ENCODE results near the gene NLRP9. TPM values are rescaled to one million over a fixed set of nuclear protein-coding genes. Genes with fewer than 3 reads are reported as not detected.
"Not testable (repeated sequence)": the region's sequence is repeated elsewhere in the genome, so short reads cannot be mapped to it uniquely, and the experiment has no call there.

The NLRP9 gene
- total RNA-seq, 3 donors from 2014 or later (not counting 1 experiment from before 2014, with no cell fraction given) = not detected

DNA sequence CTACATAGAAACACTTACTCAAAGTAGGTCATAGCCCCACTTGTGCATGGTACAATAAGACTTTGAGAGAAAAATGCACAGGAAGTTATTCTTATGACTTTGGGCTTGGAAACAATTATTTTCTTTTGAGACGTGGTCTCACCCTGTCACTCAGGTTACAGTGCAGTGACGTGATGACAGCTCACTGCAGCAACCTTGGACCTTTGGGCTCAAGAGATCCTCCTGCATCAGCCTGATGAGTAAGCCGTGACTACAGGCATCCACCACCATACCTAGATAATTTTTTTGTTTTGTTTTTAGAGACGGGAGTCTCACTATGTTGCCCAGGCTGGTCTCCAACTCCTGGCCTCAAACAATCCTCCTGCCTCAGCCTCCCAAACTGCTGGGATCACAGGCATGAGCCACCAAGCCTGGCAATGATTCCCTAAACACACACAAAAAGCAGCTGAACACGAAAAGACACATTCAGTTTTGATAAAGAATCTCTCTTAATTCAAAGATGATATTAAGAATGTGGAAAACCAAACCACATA, 17.9 kb downstream of the NLRP9 start:
- no peaks in the 10 kb centered on the region for H3K36me3 ChIP-seq (ENCODE audit: control insufficient read depth, insufficient read depth, low read length)
- H3K27me3 Mint-ChIP-seq (ENCODE audit: low read depth in 2 of 2) = peaks cover 23 to 38% of the 10 kb centered on the region in 2 donors
- no peaks in the 10 kb centered on the region for H3K4me1 Mint-ChIP-seq
- intact Hi-C loops (cut with micrococcal nuclease) = no loop called here
- no peak overlapping the region for H3K4me3 ChIP-seq (ENCODE audit: low read length)
- DNase-seq (no peak), ATAC-seq (no peak)
- H3K36me3 Mint-ChIP-seq = peaks cover 7% of the 10 kb centered on the region
- H3K9me3 ChIP-seq (ENCODE audit: control insufficient read depth, insufficient read depth, low read length) = no peaks in the 10 kb centered on the region
- H3K9me3 Mint-ChIP-seq = peaks cover 2 to 3% of the 10 kb centered on the region in 2 donors
- H3K27me3 ChIP-seq (ENCODE audit: control insufficient read depth, insufficient read depth, low read length) = peaks cover 4% of the 10 kb centered on the region
- H3K4me1 ChIP-seq (ENCODE audit: control insufficient read depth, insufficient read depth, low read length) = no peaks in the 10 kb centered on the region
- no peak overlapping the region for H3K4me3 Mint-ChIP-seq
- TF ChIP-seq, protein P1, sequence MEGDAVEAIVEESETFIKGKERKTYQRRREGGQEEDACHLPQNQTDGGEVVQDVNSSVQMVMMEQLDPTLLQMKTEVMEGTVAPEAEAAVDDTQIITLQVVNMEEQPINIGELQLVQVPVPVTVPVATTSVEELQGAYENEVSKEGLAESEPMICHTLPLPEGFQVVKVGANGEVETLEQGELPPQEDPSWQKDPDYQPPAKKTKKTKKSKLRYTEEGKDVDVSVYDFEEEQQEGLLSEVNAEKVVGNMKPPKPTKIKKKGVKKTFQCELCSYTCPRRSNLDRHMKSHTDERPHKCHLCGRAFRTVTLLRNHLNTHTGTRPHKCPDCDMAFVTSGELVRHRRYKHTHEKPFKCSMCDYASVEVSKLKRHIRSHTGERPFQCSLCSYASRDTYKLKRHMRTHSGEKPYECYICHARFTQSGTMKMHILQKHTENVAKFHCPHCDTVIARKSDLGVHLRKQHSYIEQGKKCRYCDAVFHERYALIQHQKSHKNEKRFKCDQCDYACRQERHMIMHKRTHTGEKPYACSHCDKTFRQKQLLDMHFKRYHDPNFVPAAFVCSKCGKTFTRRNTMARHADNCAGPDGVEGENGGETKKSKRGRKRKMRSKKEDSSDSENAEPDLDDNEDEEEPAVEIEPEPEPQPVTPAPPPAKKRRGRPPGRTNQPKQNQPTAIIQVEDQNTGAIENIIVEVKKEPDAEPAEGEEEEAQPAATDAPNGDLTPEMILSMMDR (IDR thresholded peaks at IDR 0.05) = no peak
- H3K27ac ChIP-seq (ENCODE audit: low read length) = no peak overlapping the region
- H3K27ac Mint-ChIP-seq = no peak overlapping the region
- WGBS (ENCODE audit: insufficient coverage) = 63% methylated on average over 4 of the region's 5 CpGs

DNA sequence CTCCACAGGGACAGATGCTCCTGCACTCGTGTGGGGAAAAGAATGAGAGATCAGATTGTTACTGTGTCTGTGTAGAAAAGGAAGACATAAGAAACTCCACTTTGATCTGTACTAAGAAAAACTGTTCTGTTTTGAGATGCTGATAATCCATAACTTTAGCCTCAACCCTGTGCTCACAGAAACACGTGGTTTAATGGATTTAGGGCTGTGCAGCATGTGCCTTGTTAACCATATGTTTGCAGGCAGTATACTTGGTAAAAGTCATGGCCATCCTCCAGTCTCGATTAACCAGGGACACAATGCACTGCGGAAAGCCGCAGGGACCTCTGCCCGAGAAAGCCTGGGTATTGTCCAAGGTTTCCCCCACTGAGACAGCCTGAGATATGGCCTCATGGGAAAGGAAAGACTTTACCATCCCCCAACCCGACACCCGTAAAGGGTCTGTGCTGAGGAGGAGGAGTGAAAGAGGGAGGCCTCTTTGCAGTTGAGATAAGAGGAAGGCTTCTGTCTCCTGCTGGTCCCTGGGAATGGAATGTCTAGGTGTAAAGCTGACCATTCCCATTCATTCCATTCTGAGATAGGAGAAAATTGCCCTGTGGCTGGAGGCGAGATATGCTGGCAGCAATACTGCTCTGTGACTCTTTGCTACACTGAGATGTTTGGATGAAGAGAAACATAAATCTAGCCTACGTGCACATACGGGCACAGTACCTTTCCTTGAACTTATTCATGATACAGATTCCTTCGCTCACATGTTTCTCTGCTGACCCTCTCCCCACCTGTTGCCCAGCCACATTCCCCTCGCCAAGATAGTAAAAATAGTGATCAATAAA, 20.1 kb downstream of the NLRP9 start:
- H3K36me3 Mint-ChIP-seq; H3K4me3 ChIP-seq (ENCODE audit: low read length); H3K9me3 ChIP-seq (ENCODE audit: control insufficient read depth, insufficient read depth, low read length); H3K4me1 Mint-ChIP-seq; intact Hi-C loops (cut with micrococcal nuclease); H3K27ac Mint-ChIP-seq; H3K36me3 ChIP-seq (ENCODE audit: control insufficient read depth, insufficient read depth, low read length); H3K27ac ChIP-seq (ENCODE audit: low read length); H3K9me3 Mint-ChIP-seq; ATAC-seq; H3K4me1 ChIP-seq (ENCODE audit: control insufficient read depth, insufficient read depth, low read length); H3K27me3 ChIP-seq (ENCODE audit: control insufficient read depth, insufficient read depth, low read length); DNase-seq; H3K4me3 Mint-ChIP-seq: not testable (repeated sequence)
- WGBS (ENCODE audit: insufficient coverage) = 47% methylated on average over 13 of the region's 13 CpGs
- H3K27me3 Mint-ChIP-seq (ENCODE audit: low read depth in 2 of 2) = peaks cover 23 to 36% of the 10 kb centered on the region in 2 donors

DNA sequence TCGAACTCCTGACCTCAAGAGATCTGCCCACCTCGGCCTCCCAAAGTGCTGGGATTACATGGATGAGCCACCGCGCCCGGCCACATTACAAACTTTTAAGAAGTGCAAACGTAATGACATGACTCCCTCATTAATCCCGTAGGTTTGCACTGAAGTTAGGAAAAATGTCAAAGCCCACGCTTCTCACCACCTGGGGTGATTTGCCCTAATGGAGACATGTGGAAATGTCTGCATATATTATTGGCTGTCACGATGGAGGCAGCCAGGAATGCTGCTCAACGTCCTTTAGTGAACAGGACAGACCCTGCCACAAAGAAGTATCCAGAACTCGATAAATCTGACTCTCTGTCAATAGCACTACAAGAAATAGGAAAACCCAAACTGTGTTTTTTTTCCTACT, 21.0 kb downstream of the NLRP9 start:
- DNase-seq = no peak
- Mint-ChIP-seq H3K27me3 (ENCODE audit: low read depth in 2 of 2) (peaks cover 22 to 33% of the 10 kb centered on the region in 2 donors), H3K4me3 (no peak overlapping the region), H3K27ac (no peak overlapping the region), H3K36me3 (peaks cover 7% of the 10 kb centered on the region), H3K9me3 (peaks cover 2 to 5% of the 10 kb centered on the region in 2 donors), H3K4me1 (peaks cover 0 to 6% of the 10 kb centered on the region in 2 donors)
- TF ChIP-seq, protein P1 (IDR thresholded peaks at IDR 0.05) = no peak
- H3K27ac ChIP-seq (ENCODE audit: low read length) = no peak overlapping the region
- no peaks in the 10 kb centered on the region for H3K9me3 ChIP-seq (ENCODE audit: control insufficient read depth, insufficient read depth, low read length)
- H3K36me3 ChIP-seq (ENCODE audit: control insufficient read depth, insufficient read depth, low read length) = no peaks in the 10 kb centered on the region
- no peaks in the 10 kb centered on the region for H3K4me1 ChIP-seq (ENCODE audit: control insufficient read depth, insufficient read depth, low read length)
- intact Hi-C loops (cut with micrococcal nuclease) = no loop called here
- peaks cover 8% of the 10 kb centered on the region for H3K27me3 ChIP-seq (ENCODE audit: control insufficient read depth, insufficient read depth, low read length)
- H3K4me3 ChIP-seq (ENCODE audit: low read length) = no peak overlapping the region
- 85% methylated on average over 11 of the region's 11 CpGs for WGBS (ENCODE audit: insufficient coverage)
- no peak for ATAC-seq

DNA sequence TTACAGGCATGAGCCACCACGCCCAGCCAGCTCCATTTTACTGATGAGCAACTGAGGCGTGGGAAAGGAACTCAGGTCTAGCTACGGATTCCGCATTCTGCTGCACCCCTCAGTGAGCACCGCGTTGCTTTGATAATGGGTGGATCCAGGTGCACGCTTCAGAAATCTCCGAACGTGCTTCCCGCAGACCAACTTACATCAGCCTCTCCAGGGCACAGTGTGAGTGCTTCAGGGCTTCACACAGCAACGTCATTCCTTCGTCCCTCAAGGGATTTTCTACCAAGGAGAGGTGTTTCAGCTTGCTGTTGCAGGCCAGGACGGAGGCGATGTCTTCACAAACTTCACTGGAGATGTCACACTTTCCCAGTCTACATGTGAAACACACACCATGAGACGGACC, 21.7 kb downstream of the NLRP9 start:
- DNase-seq (no peak), ATAC-seq (no peak)
- no peaks in the 10 kb centered on the region for H3K9me3 ChIP-seq (ENCODE audit: control insufficient read depth, insufficient read depth, low read length)
- no peak overlapping the region for H3K4me3 ChIP-seq (ENCODE audit: low read length)
- H3K27me3 ChIP-seq (ENCODE audit: control insufficient read depth, insufficient read depth, low read length) = peaks cover 6% of the 10 kb centered on the region
- no peak overlapping the region for H3K27ac ChIP-seq (ENCODE audit: low read length)
- TF ChIP-seq, protein P1 (IDR thresholded peaks at IDR 0.05) = no peak
- Mint-ChIP-seq H3K9me3 (peaks cover 0 to 5% of the 10 kb centered on the region in 2 donors), H3K36me3 (peaks cover under 1% of the 10 kb centered on the region), H3K4me1 (peaks cover 0 to 6% of the 10 kb centered on the region in 2 donors), H3K4me3 (no peak overlapping the region), H3K27ac (no peak overlapping the region), H3K27me3 (ENCODE audit: low read depth in 2 of 2) (peaks cover 16 to 26% of the 10 kb centered on the region in 2 donors)
- no peaks in the 10 kb centered on the region for H3K36me3 ChIP-seq (ENCODE audit: control insufficient read depth, insufficient read depth, low read length)
- intact Hi-C loops (cut with micrococcal nuclease) = no loop called here
- H3K4me1 ChIP-seq (ENCODE audit: control insufficient read depth, insufficient read depth, low read length) = no peaks in the 10 kb centered on the region
- 88% methylated on average over 15 of the region's 15 CpGs for WGBS (ENCODE audit: insufficient coverage)

Measured in natural killer cell (primary cell).